ENCODE measurements around the gene REL. TPM values are rescaled to one million over a fixed set of nuclear protein-coding genes. Genes with fewer than 3 reads are reported as not detected.

REL gene
- total RNA-seq, 1 experiment from 2014 or later: 6.2 TPM

DNA sequence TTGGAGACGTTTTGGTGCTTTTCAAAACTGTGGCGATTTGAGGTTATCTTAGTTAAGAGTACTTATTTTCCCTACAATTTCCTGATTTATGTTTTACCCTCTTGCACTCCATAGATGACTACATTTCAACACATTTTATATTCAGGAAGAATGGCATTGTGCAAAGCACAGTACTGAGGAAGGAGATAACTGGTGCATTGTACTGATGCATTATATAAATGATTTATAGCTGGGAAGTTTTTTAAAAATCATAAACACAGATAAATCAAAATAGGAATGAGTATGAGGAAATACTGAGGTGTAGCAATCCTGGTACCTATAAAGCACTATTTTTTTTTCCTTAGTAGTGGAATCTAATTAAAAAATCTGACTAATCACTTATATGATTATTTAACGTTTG, 5.6 kb downstream of the REL start:
- H3K27ac ChIP-seq (ENCODE audit: insufficient read length, low read depth, low read length): no peak overlapping the region

More for the DNA sequence above, 5.6 kb downstream of the REL start:
- no peak overlapping the region for H2BK5ac ChIP-seq (ENCODE audit: insufficient read length, low read length)
- no peaks in the 10 kb centered on the region for H3K27me3 ChIP-seq (ENCODE audit: insufficient read depth, low read length)
- Mint-ChIP-seq H3K36me3 (ENCODE audit: insufficient read depth in 1 of 3, low read depth in 3 of 3) (no peaks in the 10 kb centered on the region), H3K4me3 (no peak overlapping the region), H3K27me3 (ENCODE audit: low read depth) (peaks cover 9% of the 10 kb centered on the region), H3K4me1 (peaks cover 16 to 21% of the 10 kb centered on the region in 2 experiments), H3K9me3 (no peaks in the 10 kb centered on the region), H3K27ac (no peak overlapping the region)
- no peak overlapping the region for H2BK20ac ChIP-seq (ENCODE audit: low read depth, low read length, poor library complexity, severe bottlenecking)
- H3K4me2 ChIP-seq (ENCODE audit: insufficient read depth, insufficient read length, low read length): no peak overlapping the region
- H4K5ac ChIP-seq (ENCODE audit: insufficient read length, low read depth, low read length): no peak overlapping the region
- H4K8ac ChIP-seq (replicated peaks; ENCODE audit: insufficient read length, low read depth, low read length): no peak overlapping the region
- H2AK5ac ChIP-seq (ENCODE audit: insufficient read length, low read length): no peak overlapping the region
- no peak overlapping the region for H2BK120ac ChIP-seq (ENCODE audit: low read depth, low read length, poor library complexity, severe bottlenecking)
- no peak overlapping the region for H2BK12ac ChIP-seq (ENCODE audit: insufficient read length, low read depth, low read length)
- H2AFZ ChIP-seq (ENCODE audit: low read length): no peak overlapping the region
- TF ChIP-seq, protein P1, sequence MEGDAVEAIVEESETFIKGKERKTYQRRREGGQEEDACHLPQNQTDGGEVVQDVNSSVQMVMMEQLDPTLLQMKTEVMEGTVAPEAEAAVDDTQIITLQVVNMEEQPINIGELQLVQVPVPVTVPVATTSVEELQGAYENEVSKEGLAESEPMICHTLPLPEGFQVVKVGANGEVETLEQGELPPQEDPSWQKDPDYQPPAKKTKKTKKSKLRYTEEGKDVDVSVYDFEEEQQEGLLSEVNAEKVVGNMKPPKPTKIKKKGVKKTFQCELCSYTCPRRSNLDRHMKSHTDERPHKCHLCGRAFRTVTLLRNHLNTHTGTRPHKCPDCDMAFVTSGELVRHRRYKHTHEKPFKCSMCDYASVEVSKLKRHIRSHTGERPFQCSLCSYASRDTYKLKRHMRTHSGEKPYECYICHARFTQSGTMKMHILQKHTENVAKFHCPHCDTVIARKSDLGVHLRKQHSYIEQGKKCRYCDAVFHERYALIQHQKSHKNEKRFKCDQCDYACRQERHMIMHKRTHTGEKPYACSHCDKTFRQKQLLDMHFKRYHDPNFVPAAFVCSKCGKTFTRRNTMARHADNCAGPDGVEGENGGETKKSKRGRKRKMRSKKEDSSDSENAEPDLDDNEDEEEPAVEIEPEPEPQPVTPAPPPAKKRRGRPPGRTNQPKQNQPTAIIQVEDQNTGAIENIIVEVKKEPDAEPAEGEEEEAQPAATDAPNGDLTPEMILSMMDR (conservative IDR thresholded peaks at IDR 0.05): no peak
- H3K79me1 ChIP-seq (ENCODE audit: insufficient read depth, low read depth, low read length, poor library complexity, severe bottlenecking): no peaks in the 10 kb centered on the region
- no peak overlapping the region for H3K56ac ChIP-seq (ENCODE audit: insufficient read length, low read depth, low read length)
- no peak overlapping the region for H3K4ac ChIP-seq (ENCODE audit: low read depth, low read length)
- H3K4me1 ChIP-seq (ENCODE audit: insufficient read depth, low read length): no peaks in the 10 kb centered on the region
- H3K23me2 ChIP-seq (ENCODE audit: insufficient read length, low read depth, low read length, poor library complexity, severe bottlenecking): peaks cover 4% of the 10 kb centered on the region
- H3K9ac ChIP-seq (ENCODE audit: extremely low read depth, insufficient read length, low read length): no peak overlapping the region
- no peaks in the 10 kb centered on the region for H3K9me3 ChIP-seq (ENCODE audit: control insufficient read depth, low read depth, low read length)
- no peak overlapping the region for H3T11ph ChIP-seq (ENCODE audit: low read length)
- H2BK15ac ChIP-seq (ENCODE audit: low read depth, low read length): no peak overlapping the region
- no peak overlapping the region for H3K23ac ChIP-seq (ENCODE audit: insufficient read length, low read depth, low read length)
- H3K79me2 ChIP-seq (ENCODE audit: insufficient read depth, low read length): no peaks in the 10 kb centered on the region
- no peak overlapping the region for H4K91ac ChIP-seq (ENCODE audit: insufficient read length, low read depth, low read length)
- DNase-seq: no peak
- whole genome bisulfite sequencing (ENCODE audit: extremely low coverage, insufficient read length, low lambda C conversion rate): no CpG with 5 or more reads among the region's 3 CpGs
- H3K18ac ChIP-seq (ENCODE audit: insufficient read length, low read depth, low read length): no peak overlapping the region
- no peak overlapping the region for H3K14ac ChIP-seq (ENCODE audit: insufficient read depth, low read length)
- no peaks in the 10 kb centered on the region for H4K20me1 ChIP-seq (ENCODE audit: control insufficient read depth, insufficient read depth, insufficient read length)
